ENCODE data around the gene NBPF8. TPM values are rescaled to one million over a fixed set of nuclear protein-coding genes. Genes with fewer than 3 reads are reported as not detected.

Gene NBPF8
- total RNA-seq, 1 donor from 2014 or later, result 18.3 TPM

Other genes starting within 250 kb of the NBPF8 start
- 19.7 and 21.0 TPM in 2 replicates for gene SEC22B, start 238.5 kb upstream of the NBPF8 start, total RNA-seq

Measured in activated CD4-positive, alpha-beta T cell treated with anti-CD3 and anti-CD28 coated beads, Interleukin-2, amount 10 ng/mL, durations not matched to agents 24 days and 14 days (primary cell).